Mesenchymal stem cell (in vitro differentiated cells and primary cell): ENCODE measurements around the gene CTNNA3.
A peak's percentile ranks its signal among the peaks of the same experiment; 100 is the strongest.

Experiments used
- DNase-seq: peaks from one replicate; pipeline ENCODE4 v3.0.0-alpha.2; 2013
- H2AFZ ChIP-seq: one replicate; pipeline ENCODE4 v1.6.1; 2013; ENCODE audit warnings: low read depth, mild to moderate bottlenecking, control low read depth, inconsistent platforms, low read length, moderate library complexity
- H2AK5ac ChIP-seq: 2 replicates; pipeline ENCODE4 v1.6.1; 2013; ENCODE audit warnings: low read length, moderate library complexity, mild to moderate bottlenecking, inconsistent platforms; ENCODE audit not compliant: severe bottlenecking
- H2BK120ac ChIP-seq: one replicate; pipeline ENCODE4 v1.6.1; 2013; ENCODE audit warnings: low read depth, mild to moderate bottlenecking, inconsistent platforms, low read length, moderate library complexity
- H2BK12ac ChIP-seq, 2 experiments: one replicate each; pipeline ENCODE4 v1.6.1; 2013; ENCODE audit warnings: inconsistent platforms in 2 of 2, low read length in 2 of 2, mild to moderate bottlenecking in 2 of 2, moderate library complexity in 2 of 2, control low read depth in 1 of 2
- H2BK15ac ChIP-seq: one replicate; pipeline ENCODE4 v1.6.1; 2013; ENCODE audit warnings: mild to moderate bottlenecking, low read depth, inconsistent platforms; ENCODE audit not compliant: poor library complexity, severe bottlenecking
- H2BK5ac ChIP-seq: 2 replicates; pipeline ENCODE4 v1.6.1; 2013; ENCODE audit warnings: low read depth, mild to moderate bottlenecking, low read length, control low read depth, inconsistent platforms; ENCODE audit not compliant: poor library complexity, severe bottlenecking
- H3K14ac ChIP-seq, 2 experiments: one replicate each; pipeline ENCODE4 v1.6.1; 2013; ENCODE audit warnings: inconsistent platforms in 2 of 2, low read length in 2 of 2, control low read depth in 1 of 2, mild to moderate bottlenecking in 1 of 2, moderate library complexity in 1 of 2
- H3K18ac ChIP-seq, 2 experiments: one replicate each; pipeline ENCODE4 v1.6.1; 2013; ENCODE audit warnings: inconsistent platforms in 2 of 2, low read length in 2 of 2, control low read depth in 1 of 2, low read depth in 1 of 2, mild to moderate bottlenecking in 1 of 2
- H3K23ac ChIP-seq, 2 experiments: one replicate each; pipeline ENCODE4 v1.6.1; 2013; ENCODE audit warnings: inconsistent platforms in 2 of 2, low read length in 2 of 2, mild to moderate bottlenecking in 2 of 2, moderate library complexity in 2 of 2, control low read depth in 1 of 2
- H3K27ac ChIP-seq: 2 replicates; pipeline ENCODE4 v1.5.1; 2013; ENCODE audit warnings: mild to moderate bottlenecking, moderate library complexity, low read length, control low read depth, inconsistent platforms; ENCODE audit not compliant: poor library complexity, severe bottlenecking
- H3K27me3 ChIP-seq, 2 experiments: 2 replicates each; pipeline versions ENCODE4 v1.6.1 to v1.7.0; 2013; ENCODE audit warnings: low read length in 2 of 2, mild to moderate bottlenecking in 2 of 2, moderate library complexity in 2 of 2, control low read depth in 1 of 2, inconsistent platforms in 1 of 2; ENCODE audit not compliant: control insufficient read depth in 1 of 2, insufficient read depth in 1 of 2
- H3K36me3 ChIP-seq, 2 experiments: 2 replicates each; pipeline versions ENCODE4 v1.6.1 to v1.7.0; 2013; ENCODE audit warnings: low read length in 2 of 2, control low read depth in 1 of 2, inconsistent platforms in 1 of 2, low read depth in 1 of 2, mild to moderate bottlenecking in 1 of 2; ENCODE audit not compliant: insufficient read depth in 2 of 2, control insufficient read depth in 1 of 2
- H3K4ac ChIP-seq, 2 experiments: one replicate each; pipeline ENCODE4 v1.6.1; 2013; ENCODE audit warnings: inconsistent platforms in 2 of 2, low read length in 2 of 2, mild to moderate bottlenecking in 2 of 2, moderate library complexity in 2 of 2, control low read depth in 1 of 2, low read depth in 1 of 2
- H3K4me1 ChIP-seq: 2 replicates; pipeline ENCODE4 v1.6.1; 2013; ENCODE audit warnings: low read depth, low read length, control low read depth; ENCODE audit not compliant: control insufficient read depth, insufficient read depth
- H3K4me2 ChIP-seq: 2 replicates; pipeline ENCODE4 v1.6.1; 2013; ENCODE audit warnings: low read length, mild to moderate bottlenecking, inconsistent platforms; ENCODE audit not compliant: poor library complexity, severe bottlenecking
- H3K4me3 ChIP-seq, 2 experiments: 2 replicates each; pipeline versions ENCODE4 v1.5.1 to v1.7.0; 2013; ENCODE audit warnings: low read length in 2 of 2, mild to moderate bottlenecking in 2 of 2, control low read depth in 1 of 2, low read depth in 1 of 2; ENCODE audit not compliant: insufficient read depth in 1 of 2
- H3K79me1 ChIP-seq: replicated peaks from 2 replicates; pipeline ENCODE4 v1.6.1; 2013; ENCODE audit warnings: mild to moderate bottlenecking, control low read depth, low read length, inconsistent platforms; ENCODE audit not compliant: poor library complexity, severe bottlenecking
- H3K9ac ChIP-seq: 2 replicates; pipeline ENCODE4 v1.7.0; 2013; ENCODE audit warnings: mild to moderate bottlenecking, low read length, moderate library complexity
- H3K9me3 ChIP-seq: 2 replicates; pipeline ENCODE4 v1.7.0; 2013; ENCODE audit warnings: mild to moderate bottlenecking, low read length; ENCODE audit not compliant: control insufficient read depth
- H4K8ac ChIP-seq: one replicate; pipeline ENCODE4 v1.6.1; 2013; ENCODE audit warnings: inconsistent platforms, mild to moderate bottlenecking, low read length, moderate library complexity
- H4K91ac ChIP-seq: one replicate; pipeline ENCODE4 v1.6.1; 2013; ENCODE audit warnings: mild to moderate bottlenecking, low read length, inconsistent platforms
- WGBS: methylation state at CpG from one replicate; pipeline ENCODE4 v1.1.7; 2013; ENCODE audit warnings: mixed read lengths; 5-methylcytosine and 5-hydroxymethylcytosine counted together

Gene CTNNA3

GRCh38 chr10:66836057-66836456 is 859.9 kb downstream of the CTNNA3 start:
- H3K4me1 ChIP-seq, result peaks cover 1% of the 10 kb centered on the region

GRCh38 chr10:66835400-66835799 is 860.6 kb downstream of the CTNNA3 start:
- Histone ChIP-seq H3K36me3 (no peaks in the 10 kb centered on the region), H3K9me3 (no peaks in the 10 kb centered on the region), H4K8ac (no peak overlapping the region), H2BK12ac (no peak overlapping the region), H3K23ac (no peak overlapping the region), H3K4me3 (no peak overlapping the region), H3K18ac (no peak overlapping the region), H3K4me1 (peaks cover 1% of the 10 kb centered on the region), H4K91ac (no peak overlapping the region), H3K4ac (no peak overlapping the region), H3K27me3 (no peaks in the 10 kb centered on the region), H2BK5ac (no peak overlapping the region), H3K9ac (no peak overlapping the region), H3K14ac (no peak overlapping the region), H2AK5ac (peak overlapping the region; percentile 58), H3K79me1 (no peaks in the 10 kb centered on the region), H3K27ac (no peak overlapping the region), H2BK15ac (no peak overlapping the region), H2AFZ (no peak overlapping the region), H2BK120ac (no peak overlapping the region), H3K4me2 (no peak overlapping the region)
- DNase-seq, result no peak

More at GRCh38 chr10:66836057-66836456, 859.9 kb downstream of the CTNNA3 start:
- no peak overlapping the region for H3K4ac ChIP-seq
- no peak overlapping the region for H2AK5ac ChIP-seq
- no peaks in the 10 kb centered on the region for H3K79me1 ChIP-seq
- no peak overlapping the region for H2BK12ac ChIP-seq
- H3K23ac ChIP-seq, result no peak overlapping the region
- no peak overlapping the region for H2BK120ac ChIP-seq
- WGBS, result 7% methylated on average over 1 of the region's 1 CpG
- no peak overlapping the region for H2AFZ ChIP-seq
- H2BK5ac ChIP-seq, result no peak overlapping the region
- no peak overlapping the region for H3K4me3 ChIP-seq
- H3K27ac ChIP-seq, result peak overlapping the region; percentile 49
- H3K14ac ChIP-seq, result no peak overlapping the region
- no peaks in the 10 kb centered on the region for H3K9me3 ChIP-seq
- H4K8ac ChIP-seq, result no peak overlapping the region
- no peak overlapping the region for H3K18ac ChIP-seq
- H3K27me3 ChIP-seq, result no peaks in the 10 kb centered on the region
- DNase-seq, result peak; percentile 51
- H3K36me3 ChIP-seq, result no peaks in the 10 kb centered on the region
- no peak overlapping the region for H2BK15ac ChIP-seq
- H3K4me2 ChIP-seq, result no peak overlapping the region
- no peak overlapping the region for H4K91ac ChIP-seq
- no peak overlapping the region for H3K9ac ChIP-seq

DNA sequence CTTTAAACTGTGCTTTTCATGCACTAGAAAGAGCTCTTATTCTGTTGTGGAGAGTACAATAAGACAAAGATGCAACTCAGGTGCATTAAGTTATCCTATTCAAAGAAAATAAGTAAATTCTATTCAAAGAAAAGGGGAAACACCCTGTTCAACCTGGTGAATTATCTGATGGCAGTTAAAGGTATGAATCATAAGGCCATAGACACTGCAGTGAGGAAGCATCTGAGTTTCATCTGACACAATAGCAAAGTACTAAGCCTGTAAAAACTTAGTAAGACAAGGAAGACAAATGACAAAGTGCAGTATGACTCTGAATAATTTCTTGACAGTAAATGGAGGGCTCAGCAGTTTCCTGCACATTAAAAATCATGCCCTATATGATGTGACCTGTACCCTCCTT is 861.2 kb downstream of the CTNNA3 start:
- Histone ChIP-seq H3K4me2 (no peak overlapping the region), H2AK5ac (no peak overlapping the region), H2BK5ac (no peak overlapping the region), H3K27ac (no peak overlapping the region), H3K36me3 (no peaks in the 10 kb centered on the region), H4K91ac (no peak overlapping the region), H3K4me3 (no peak overlapping the region), H3K23ac (no peak overlapping the region), H2BK15ac (no peak overlapping the region), H3K4ac (no peak overlapping the region), H3K4me1 (peaks cover 1% of the 10 kb centered on the region), H3K14ac (no peak overlapping the region), H3K18ac (no peak overlapping the region), H3K27me3 (no peaks in the 10 kb centered on the region), H2AFZ (no peak overlapping the region), H4K8ac (no peak overlapping the region), H3K79me1 (no peaks in the 10 kb centered on the region), H2BK120ac (no peak overlapping the region), H3K9ac (no peak overlapping the region), H2BK12ac (no peak overlapping the region), H3K9me3 (no peaks in the 10 kb centered on the region)
- no peak for DNase-seq

DNA sequence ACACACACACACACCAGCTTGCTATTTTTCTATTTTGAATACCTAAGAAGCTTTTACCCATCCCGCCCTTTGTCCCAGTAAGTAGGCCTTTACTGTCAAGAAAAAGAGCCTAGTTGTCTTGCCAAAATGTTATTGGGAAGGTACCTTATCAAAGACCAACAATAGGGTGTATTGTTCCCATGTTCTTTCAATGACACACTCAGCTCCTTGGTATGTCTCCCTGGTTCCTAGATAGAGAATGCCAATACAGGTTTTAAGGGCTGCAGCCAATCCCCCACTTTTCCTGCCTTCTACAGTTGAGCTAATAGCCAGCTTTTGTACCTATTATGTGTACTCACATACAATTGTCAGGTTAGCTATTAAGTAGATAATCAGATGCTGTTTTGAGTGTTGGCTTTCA is 862.1 kb downstream of the CTNNA3 start:
- Histone ChIP-seq H3K4ac (no peak overlapping the region), H3K27me3 (no peaks in the 10 kb centered on the region), H3K4me1 (peaks cover 4% of the 10 kb centered on the region), H2BK12ac (no peak overlapping the region), H3K9ac (no peak overlapping the region), H3K14ac (no peak overlapping the region), H3K23ac (no peak overlapping the region), H3K18ac (no peak overlapping the region), H2BK120ac (no peak overlapping the region), H2BK5ac (no peak overlapping the region), H3K79me1 (no peaks in the 10 kb centered on the region), H3K27ac (no peak overlapping the region), H3K4me3 (no peak overlapping the region), H2AFZ (no peak overlapping the region), H2AK5ac (no peak overlapping the region), H3K36me3 (no peaks in the 10 kb centered on the region), H4K8ac (no peak overlapping the region), H3K9me3 (no peaks in the 10 kb centered on the region), H4K91ac (no peak overlapping the region), H3K4me2 (no peak overlapping the region), H2BK15ac (no peak overlapping the region)
- no peak for DNase-seq
- no CpG with 5 or more reads among the region's 1 CpG for WGBS
